Mesothelial cell of epicardium (in vitro differentiated cells): ENCODE measurements around the gene EFNB1. TPM values are rescaled to one million over a fixed set of nuclear protein-coding genes. Genes with fewer than 3 reads are reported as not detected.

Experiments
- DNase-seq, 2 experiments: peaks; one replicate each; pipeline ENCODE4 v3.0.0; 2021; ENCODE audit warnings: low spot score in 2 of 2; ENCODE audit not compliant: unreplicated experiment in 2 of 2
- H3K27ac Mint-ChIP-seq: 2 replicates; pipeline ENCODE4 v1.8.0; 2021; ENCODE audit warnings: mixed read lengths
- H3K27me3 Mint-ChIP-seq: 2 replicates; pipeline ENCODE4 v1.8.0; 2021; ENCODE audit warnings: low read depth, mixed read lengths
- H3K36me3 Mint-ChIP-seq: 2 replicates; pipeline ENCODE4 v1.8.0; 2021; ENCODE audit warnings: mixed read lengths
- H3K4me1 Mint-ChIP-seq: 2 replicates; pipeline ENCODE4 v1.8.0; 2021; ENCODE audit warnings: mixed read lengths
- H3K4me3 Mint-ChIP-seq: 2 replicates; pipeline ENCODE4 v1.8.0; 2021; ENCODE audit warnings: mild to moderate bottlenecking, moderate library complexity, mixed read lengths
- H3K9me3 Mint-ChIP-seq: 2 replicates; pipeline ENCODE4 v1.8.0; 2021; ENCODE audit warnings: mixed read lengths
- CTCF ChIP-seq: fragments of 200-600 bp; sonication (generic); IDR thresholded peaks from one replicate; pipeline ENCODE4 v1.5.0; 2021; ENCODE audit warnings: antibody characterized with exemption; ENCODE audit not compliant: unreplicated experiment
- total RNA-seq: library from RNA; stranded (reverse); gene quantifications from 3 replicates; pipeline ENCODE4 v1.2.1, GENCODE V29; 2021

Gene EFNB1
- total RNA-seq, 1 donor from 2014 or later: 71.6 TPM

DNA sequence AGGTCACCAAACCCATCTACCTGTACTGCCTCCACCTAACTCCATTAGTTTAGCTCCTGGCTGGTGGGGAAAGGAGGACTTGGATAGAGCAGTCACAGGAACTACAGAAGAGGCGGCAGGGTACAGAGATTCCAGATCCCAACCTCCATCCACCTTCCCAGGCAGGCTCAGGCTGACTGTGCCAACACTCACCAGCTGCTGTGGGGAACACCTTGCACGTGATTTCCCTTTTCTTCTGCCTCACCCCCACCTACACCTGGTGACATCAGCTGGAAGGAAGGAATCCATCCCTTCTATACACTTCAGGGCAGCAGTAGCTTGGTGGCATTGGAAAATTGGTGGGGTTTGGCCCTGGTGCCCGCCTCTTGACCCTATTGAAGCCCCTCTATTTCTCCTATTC, 41.5 kb downstream of the EFNB1 start:
- no peaks in the 10 kb centered on the region for H3K36me3 Mint-ChIP-seq
- DNase-seq: no peak
- H3K4me3 Mint-ChIP-seq: no peak overlapping the region
- peaks cover 30% of the 10 kb centered on the region for H3K4me1 Mint-ChIP-seq
- no peak for TF ChIP-seq CTCF
- H3K27ac Mint-ChIP-seq: no peak overlapping the region
- peaks cover 18% of the 10 kb centered on the region for H3K9me3 Mint-ChIP-seq
- H3K27me3 Mint-ChIP-seq: no peaks in the 10 kb centered on the region

- H3K27me3 Mint-ChIP-seq: no peaks in the 10 kb centered on the region
- no peak for DNase-seq
- H3K4me1 Mint-ChIP-seq: peaks cover 17% of the 10 kb centered on the region
- peaks cover 16% of the 10 kb centered on the region for H3K9me3 Mint-ChIP-seq
- no peak overlapping the region for H3K4me3 Mint-ChIP-seq
- TF ChIP-seq CTCF: no peak
- H3K27ac Mint-ChIP-seq: no peak overlapping the region
- H3K36me3 Mint-ChIP-seq: no peaks in the 10 kb centered on the region
Observed at GRCh38 chrX:68872171-68872570, 43.4 kb downstream of the EFNB1 start.

- H3K4me1 Mint-ChIP-seq: peaks cover 10% of the 10 kb centered on the region
- no peak for DNase-seq
- H3K27me3 Mint-ChIP-seq: no peaks in the 10 kb centered on the region
- no peak overlapping the region for H3K4me3 Mint-ChIP-seq
- no peak overlapping the region for H3K27ac Mint-ChIP-seq
- H3K36me3 Mint-ChIP-seq: no peaks in the 10 kb centered on the region
- peaks cover 15% of the 10 kb centered on the region for H3K9me3 Mint-ChIP-seq
- no peak for TF ChIP-seq CTCF
Observed at GRCh38 chrX:68874076-68874475, 45.3 kb downstream of the EFNB1 start.

DNA sequence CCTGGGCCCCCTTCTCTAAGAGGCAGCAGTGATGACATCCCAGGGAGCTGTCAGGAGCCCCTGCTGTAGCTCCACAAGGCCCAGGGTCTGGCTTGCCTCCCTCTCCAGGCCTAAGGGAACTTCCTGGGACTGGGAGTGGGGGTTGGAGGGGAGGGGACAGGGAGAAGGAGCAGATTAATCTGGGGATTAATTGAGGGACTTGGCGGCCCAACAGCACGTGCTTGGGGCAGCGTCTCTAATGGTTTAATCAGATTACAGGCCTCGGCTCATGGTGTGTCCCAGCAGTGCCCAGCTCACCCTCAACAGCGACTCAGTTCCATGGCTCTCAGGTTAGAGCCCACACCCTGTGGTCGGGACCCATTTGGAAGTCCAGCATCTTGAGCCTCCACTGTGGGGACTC, 47.9 kb downstream of the EFNB1 start:
- Mint-ChIP-seq H3K27me3 (no peaks in the 10 kb centered on the region), H3K9me3 (peaks cover 8% of the 10 kb centered on the region), H3K4me3 (no peak overlapping the region), H3K36me3 (no peaks in the 10 kb centered on the region), H3K27ac (no peak overlapping the region), H3K4me1 (peaks cover 13% of the 10 kb centered on the region)
- TF ChIP-seq CTCF: no peak
- no peak for DNase-seq

GRCh38 chrX:68877606-68878005, 48.8 kb downstream of the EFNB1 start:
- Mint-ChIP-seq H3K9me3 (peaks cover 8% of the 10 kb centered on the region), H3K4me1 (peaks cover 6% of the 10 kb centered on the region), H3K36me3 (no peaks in the 10 kb centered on the region), H3K4me3 (no peak overlapping the region), H3K27me3 (no peaks in the 10 kb centered on the region), H3K27ac (no peak overlapping the region)
- no peak for TF ChIP-seq CTCF
- no peak for DNase-seq
